WERI-Rb-1 (cell line): ENCODE measurements around the gene ATP8A2.
A peak's percentile ranks its signal among the peaks of the same experiment; 100 is the strongest.

Source experiments
- DNase-seq: peaks from one replicate; pipeline ENCODE4 v3.0.0-alpha.2; 2020
- H3K27ac ChIP-seq: fragments of 250-450 bp; sonication (Bioruptor Pico); 2 replicates; pipeline ENCODE4 v1.5.1; 2020; ENCODE audit warnings: mild to moderate bottlenecking, moderate library complexity
- H3K27me3 ChIP-seq: fragments of 250-450 bp; sonication (Bioruptor Pico); 2 replicates; pipeline ENCODE4 v1.5.1; 2021; ENCODE audit warnings: mild to moderate bottlenecking, low read depth, moderate library complexity; ENCODE audit not compliant: insufficient read depth, severe bottlenecking
- H3K36me3 ChIP-seq: fragments of 250-450 bp; sonication (Bioruptor Pico); 2 replicates; pipeline ENCODE4 v1.5.1; 2020; ENCODE audit warnings: mild to moderate bottlenecking, moderate library complexity
- H3K4me3 ChIP-seq: 2 replicates; pipeline ENCODE4 v1.5.1; 2011; ENCODE audit warnings: low read depth, mild to moderate bottlenecking, control low read depth, low read length
- H3K9me3 ChIP-seq: fragments of 250-450 bp; sonication (Bioruptor Pico); 2 replicates; pipeline ENCODE4 v1.5.1; 2021; ENCODE audit warnings: mild to moderate bottlenecking, moderate library complexity; ENCODE audit not compliant: severe bottlenecking
- CTCF ChIP-seq: IDR thresholded peaks from 2 replicates; pipeline ENCODE4 v1.5.1; 2011; ENCODE audit warnings: low read depth, mild to moderate bottlenecking, control low read depth, inconsistent platforms, low read length

Gene ATP8A2

DNA sequence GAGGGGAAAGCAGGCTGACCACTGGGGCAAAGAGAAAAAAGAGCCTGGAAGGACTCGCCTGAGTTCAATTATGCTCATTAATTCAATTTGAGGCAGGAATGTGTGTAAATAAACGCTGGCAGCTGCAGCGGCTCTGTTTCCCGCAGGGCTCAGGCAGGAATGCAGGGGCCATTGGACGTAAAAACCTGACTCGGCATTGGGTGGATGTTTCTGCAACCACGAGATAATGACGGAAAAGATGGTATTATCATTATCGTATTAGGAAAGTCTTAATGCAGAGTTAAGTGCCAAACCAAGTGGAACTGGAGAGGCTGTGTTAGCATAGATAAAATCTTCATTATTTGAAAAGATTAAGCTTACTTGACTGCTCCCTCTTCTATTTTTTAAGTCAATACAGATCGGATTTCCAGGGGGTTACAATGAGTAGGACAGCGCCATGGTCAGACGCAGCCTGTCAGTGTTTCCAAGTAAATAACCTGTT, 510.2 kb downstream of the ATP8A2 start:
- H3K36me3 ChIP-seq, result no peaks in the 10 kb centered on the region
- DNase-seq, result peak; percentile 68
- H3K27ac ChIP-seq, result no peak overlapping the region
- peak overlapping the region; percentile 23 for H3K4me3 ChIP-seq
- 0 out of 2 replicates have a peak, but pooled peaks have one; percentile 8 for TF ChIP-seq CTCF
- H3K27me3 ChIP-seq, result no peaks in the 10 kb centered on the region
- no peaks in the 10 kb centered on the region for H3K9me3 ChIP-seq

GRCh38 chr13:25882466-25883357, 510.9 kb downstream of the ATP8A2 start:
- H3K9me3 ChIP-seq, result no peaks in the 10 kb centered on the region
- no peak for TF ChIP-seq CTCF
- no peaks in the 10 kb centered on the region for H3K27me3 ChIP-seq
- no peaks in the 10 kb centered on the region for H3K36me3 ChIP-seq
- H3K27ac ChIP-seq, result no peak overlapping the region
- H3K4me3 ChIP-seq, result peak overlapping the region; percentile 23
- DNase-seq, result no peak

DNA sequence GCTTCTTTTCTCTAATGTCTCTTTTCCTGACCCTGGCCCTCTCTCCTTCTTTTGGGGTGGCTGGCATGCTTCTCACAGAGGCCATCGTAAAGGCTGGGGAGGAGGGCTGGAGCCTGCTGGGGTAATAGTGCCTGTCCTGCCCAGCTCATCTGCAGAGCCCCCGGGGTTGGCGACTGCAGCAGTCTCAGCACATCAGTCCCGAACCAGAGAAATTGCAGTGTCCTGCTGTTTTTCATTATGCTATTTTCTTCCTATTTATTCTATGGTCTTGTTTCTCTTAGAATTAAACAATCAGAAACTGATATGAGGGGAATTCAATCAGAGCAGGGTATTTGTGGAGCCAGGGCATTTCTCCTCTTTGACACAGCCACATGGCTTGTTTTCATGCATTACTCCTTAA, 513.6 kb downstream of the ATP8A2 start:
- TF ChIP-seq CTCF, result no peak
- no peaks in the 10 kb centered on the region for H3K27me3 ChIP-seq
- H3K9me3 ChIP-seq, result no peaks in the 10 kb centered on the region

DNA sequence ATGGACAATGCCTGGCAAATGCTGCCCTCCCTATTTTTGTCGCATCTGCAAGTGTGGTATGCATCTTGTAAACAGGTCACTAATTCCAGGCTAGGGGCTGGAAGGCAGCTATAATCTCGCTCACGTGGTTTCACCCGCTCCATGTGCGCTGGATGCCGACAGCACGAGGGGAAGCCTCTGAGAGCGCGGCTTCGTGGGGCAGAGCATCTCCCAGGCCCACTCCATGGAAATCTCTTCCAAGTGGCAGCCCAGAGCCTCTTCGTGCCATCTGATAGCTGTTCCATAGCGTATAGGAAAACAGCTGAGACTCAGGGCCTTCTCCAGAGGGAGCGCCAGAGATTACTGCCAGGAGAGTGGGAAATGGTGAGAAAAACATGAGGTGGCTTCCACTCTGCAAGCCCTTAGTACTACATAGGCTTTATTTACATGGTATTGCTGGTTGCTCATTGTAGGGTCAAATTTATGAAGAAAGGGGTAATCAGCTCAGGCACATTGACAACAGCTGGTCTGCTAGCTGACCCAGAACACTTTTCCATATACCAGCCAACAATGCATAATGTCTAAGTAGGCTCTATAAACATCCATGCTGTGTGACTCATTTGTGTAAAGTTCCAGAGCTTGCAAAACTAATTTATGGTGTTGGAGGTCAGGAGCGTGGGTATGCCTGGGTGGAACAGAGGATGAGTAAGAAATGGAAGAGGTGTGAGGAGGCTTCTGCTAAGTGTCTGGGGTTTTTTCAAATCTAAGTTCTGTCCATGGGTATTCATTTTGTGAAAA, 514.9 kb downstream of the ATP8A2 start:
- H3K27ac ChIP-seq, result no peak overlapping the region
- no peaks in the 10 kb centered on the region for H3K36me3 ChIP-seq
- no peak overlapping the region for H3K4me3 ChIP-seq
- no peaks in the 10 kb centered on the region for H3K27me3 ChIP-seq
- no peaks in the 10 kb centered on the region for H3K9me3 ChIP-seq
- DNase-seq, result no peak
- no peak for TF ChIP-seq CTCF

More for the DNA sequence above, 513.6 kb downstream of the ATP8A2 start:
- no peak overlapping the region for H3K4me3 ChIP-seq
- no peak for DNase-seq
- no peaks in the 10 kb centered on the region for H3K36me3 ChIP-seq
- H3K27ac ChIP-seq, result no peak overlapping the region

DNA sequence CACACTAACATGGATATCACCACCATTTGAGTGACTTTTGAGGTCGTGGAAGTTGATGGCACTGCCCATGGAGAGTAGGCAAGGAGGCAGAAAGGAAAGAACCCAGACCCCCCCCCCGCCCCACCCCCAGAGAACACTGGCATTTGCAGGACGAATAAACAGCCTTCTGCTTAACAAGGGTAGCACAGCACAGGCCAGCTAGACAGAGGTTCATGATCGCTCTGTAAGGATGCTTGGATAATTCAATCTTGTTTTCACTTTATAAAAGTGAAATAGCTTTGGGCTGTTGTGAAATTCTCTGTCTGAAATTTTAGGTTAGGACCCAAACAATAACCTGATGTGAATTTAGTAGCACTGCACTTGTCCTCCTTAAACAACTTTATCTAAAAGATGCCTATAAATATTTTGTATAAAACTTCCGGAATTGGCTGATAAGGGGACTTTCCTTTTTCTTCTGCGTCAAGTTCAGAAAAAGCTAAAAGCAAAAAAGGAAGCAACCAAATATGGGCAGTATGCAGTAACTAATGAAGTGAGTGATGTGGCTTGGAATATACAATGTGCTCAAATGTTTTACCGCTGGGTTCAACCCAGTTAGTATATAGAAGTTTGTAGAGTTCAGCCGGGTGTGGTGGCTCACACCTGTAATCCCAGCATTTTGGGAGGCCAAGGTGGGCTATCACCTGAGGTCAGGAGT, 516.3 kb downstream of the ATP8A2 start:
- no peaks in the 10 kb centered on the region for H3K36me3 ChIP-seq
- DNase-seq, result no peak
- H3K27ac ChIP-seq, result no peak overlapping the region
- H3K9me3 ChIP-seq, result no peaks in the 10 kb centered on the region
- H3K27me3 ChIP-seq, result no peaks in the 10 kb centered on the region
- H3K4me3 ChIP-seq, result no peak overlapping the region
- no peak for TF ChIP-seq CTCF
